ENCODE results near the gene ZNF620. TPM values are rescaled to one million over a fixed set of nuclear protein-coding genes. Genes with fewer than 3 reads are reported as not detected.

Gene ZNF620
- total RNA-seq (2022; extraction: Qiagen RNA extraction; ENCODE audit: low read depth): 1.0 to 2.0 TPM (median 1.4 TPM) in 5 replicates

DNA sequence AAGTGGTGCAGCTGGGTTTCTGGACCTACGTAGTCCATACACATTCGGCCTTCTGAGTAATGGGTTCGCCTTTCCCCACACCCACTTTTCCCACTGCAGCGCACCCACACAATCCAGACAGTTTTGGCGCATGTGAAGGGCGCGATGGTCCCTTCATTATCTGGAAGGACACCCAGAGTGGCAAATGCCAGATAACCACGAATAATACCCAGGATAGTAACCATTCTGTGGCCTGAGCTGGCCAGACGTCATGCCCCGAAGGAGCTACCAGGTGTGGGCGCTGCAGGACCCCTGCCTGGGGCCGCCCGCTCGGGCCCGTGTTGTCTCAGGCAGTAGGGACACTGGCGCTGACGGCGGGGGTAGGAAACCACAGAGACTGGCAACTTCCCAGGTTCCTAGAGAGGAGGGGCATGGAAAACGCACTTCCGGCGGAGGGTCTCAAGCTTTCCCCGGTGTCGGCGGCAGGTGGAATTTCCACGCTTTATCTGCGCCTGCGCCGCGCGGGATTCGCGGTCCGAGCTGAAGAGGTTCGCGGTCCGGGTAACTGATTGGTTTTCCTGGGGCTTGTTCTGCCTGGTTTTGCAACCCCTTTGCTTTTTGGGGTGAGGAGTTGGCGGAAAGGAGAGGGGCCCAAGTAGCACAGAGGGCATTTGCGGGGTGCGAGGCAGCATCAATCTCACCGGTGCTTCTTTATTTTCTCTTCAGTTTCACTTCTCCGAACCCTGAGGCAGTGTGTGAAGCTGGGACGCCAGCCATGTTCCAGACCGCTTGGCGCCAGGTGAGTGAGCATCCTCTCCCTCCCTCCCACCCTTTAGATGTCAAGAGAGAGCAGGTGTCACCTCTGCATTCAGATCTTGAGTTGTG, at the start of gene ZNF620:
ZNF620 (plus strand) TSS at position 441 of the 864 bp plus-strand sequence; CDS start at position 755, 314 bp downstream.

DNA sequence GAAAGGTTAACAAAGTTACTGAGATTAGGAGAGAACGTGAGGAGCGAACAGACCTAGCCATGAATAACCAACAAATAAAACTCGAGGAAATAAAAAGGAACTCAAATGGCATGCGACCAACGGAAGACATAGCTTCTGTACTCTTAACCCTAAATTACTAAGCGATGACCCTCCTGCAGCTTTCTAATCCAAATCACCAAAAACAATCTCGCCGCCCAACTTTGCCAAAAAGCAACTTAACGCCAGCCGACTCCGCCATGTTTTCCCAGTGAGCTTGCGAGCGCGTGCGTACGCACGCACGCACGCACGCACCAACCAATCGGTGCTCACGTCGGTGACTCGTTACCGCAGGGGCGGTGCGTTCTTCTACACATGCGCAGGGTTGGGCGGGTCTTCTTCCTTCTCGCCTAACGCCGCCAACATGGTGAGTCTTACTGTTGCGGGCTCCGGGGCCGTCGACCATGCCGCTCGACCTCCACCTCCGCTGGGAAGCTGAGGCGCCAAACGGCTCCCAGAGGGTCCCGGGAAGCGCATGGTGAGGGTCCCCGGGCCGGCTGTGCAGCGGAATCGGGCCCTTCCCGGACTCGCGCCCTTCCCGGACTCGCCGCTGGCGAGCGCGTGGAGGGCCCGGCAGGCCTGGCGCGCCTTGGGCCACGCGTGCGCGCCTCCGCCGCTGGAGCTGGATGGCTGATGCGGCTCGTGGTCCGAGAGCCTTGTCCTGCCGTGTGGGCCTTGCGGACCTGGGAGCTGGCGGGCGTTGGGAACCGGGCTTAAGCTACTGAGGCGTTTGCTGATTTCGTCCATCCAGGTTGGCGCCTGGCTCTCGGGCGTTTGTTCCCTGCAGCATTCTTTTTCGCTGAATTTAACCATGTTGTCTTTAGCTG, 48.7 kb upstream of the ZNF620 start, which contains the start of gene RPL14:
RPL14 (plus strand) TSS at position 400 of the 884 bp plus-strand sequence; CDS start at position 533, 133 bp downstream.

DNA sequence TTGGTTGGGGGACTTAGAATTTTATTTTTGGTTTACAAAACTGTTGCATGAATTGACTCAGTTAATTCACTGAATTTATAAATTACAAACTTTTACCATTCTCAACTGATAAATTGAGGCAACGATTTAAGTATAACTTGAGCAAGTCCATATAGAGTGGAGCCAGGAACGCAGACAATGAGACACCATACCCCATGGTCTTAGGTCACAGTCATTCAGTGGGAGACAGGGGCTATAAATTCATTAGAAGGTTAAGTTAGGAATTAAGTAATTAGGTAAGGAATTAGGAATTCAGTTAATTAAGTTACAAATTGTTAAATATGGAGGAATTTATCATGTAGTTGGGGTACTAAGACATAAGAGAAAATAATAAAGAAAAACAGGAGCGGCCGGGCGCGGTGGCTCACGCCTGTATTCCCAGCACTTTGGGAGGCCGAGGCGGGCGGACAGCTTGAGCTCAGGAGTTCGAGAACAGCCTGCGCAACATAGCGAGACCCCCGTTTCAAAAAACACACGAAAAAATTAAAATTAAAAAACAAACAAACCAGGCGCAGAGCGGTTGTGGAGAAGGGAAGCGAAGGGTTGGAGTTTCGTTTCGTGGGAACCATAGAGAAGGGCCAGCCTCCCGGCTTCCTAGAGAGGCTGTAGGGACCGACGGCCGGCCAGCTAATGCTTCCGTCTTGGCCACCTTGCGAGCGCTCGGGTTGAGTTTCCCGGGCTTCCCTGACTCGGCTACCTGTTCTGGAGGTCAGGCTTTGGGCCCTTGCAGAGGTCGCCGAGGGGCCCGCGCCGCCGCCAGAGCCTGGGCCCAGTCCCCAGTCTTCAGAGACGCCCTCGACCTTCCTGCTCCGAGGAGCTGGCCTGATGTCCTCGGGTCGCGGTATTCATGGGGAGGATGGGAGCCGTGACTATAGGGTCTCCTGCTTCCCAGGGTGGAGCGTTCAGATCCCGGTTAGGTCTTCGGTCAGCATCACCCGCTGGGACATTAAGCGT, 29.1 kb upstream of the ZNF620 start, which contains the start of gene ZNF619:
ZNF619 (plus strand) TSS at position 645 of the 993 bp plus-strand sequence. CDS start 858 bp downstream, outside the sequence.

DNA sequence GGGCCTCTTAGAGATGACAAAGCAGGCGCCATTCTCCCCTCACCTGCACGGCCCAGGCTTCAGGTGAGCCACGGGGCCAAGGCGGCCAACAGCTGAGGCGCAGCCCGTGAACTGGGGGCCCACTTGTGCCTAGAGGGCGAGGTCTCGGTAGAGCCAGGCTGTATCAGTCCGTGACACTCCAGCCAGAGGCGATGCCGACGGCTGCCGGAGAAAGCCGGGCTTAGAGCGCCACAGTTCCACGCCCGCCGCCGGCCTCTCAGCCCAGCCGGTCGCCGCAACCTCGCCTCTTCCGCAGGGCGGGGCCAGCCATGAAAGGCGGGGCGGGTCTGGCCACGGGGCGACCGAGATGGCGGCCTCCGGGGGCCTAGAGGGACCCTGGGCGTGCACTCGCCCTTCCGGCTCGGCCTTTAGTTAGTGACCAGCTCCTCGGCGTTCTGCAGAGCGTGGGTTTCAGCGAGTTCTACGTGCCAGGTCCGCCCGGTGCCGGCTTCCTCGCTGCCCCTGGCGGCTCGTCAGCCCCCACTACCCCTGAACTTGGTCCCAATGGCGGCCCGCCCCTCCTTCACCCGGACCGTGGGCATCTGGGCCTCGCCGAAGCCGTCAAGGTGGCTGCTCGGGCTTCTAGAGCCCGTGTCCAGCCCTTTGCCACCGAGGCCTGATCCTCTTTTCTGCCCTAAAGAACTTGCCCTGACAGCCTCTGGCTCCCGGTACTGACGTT, 18.9 kb downstream of the ZNF620 start, which contains the start of gene ZNF621:
ZNF621 (plus strand) TSS at position 393 of the 718 bp plus-strand sequence. CDS start 881 bp downstream, outside the sequence.

Other genes starting within 250 kb of the ZNF620 start
- gene EIF1B, start 196.3 kb upstream of the ZNF620 start, total RNA-seq (2022; extraction: Qiagen RNA extraction; ENCODE audit: low read depth): 50.7 to 59.8 TPM (median 56.8 TPM) in 5 replicates
- gene ENTPD3, start 118.9 kb upstream of the ZNF620 start, total RNA-seq (2022; extraction: Qiagen RNA extraction; ENCODE audit: low read depth): 0.05 to 0.10 TPM in 2 of 5 replicates, not detected in the others
- gene RPL14, start 48.7 kb upstream of the ZNF620 start, total RNA-seq (2022; extraction: Qiagen RNA extraction; ENCODE audit: low read depth): 718 to 807 TPM (median 726 TPM) in 5 replicates
- 1.3 to 2.4 TPM (median 2.0 TPM) in 5 replicates for gene ZNF619, start 28.9 kb upstream of the ZNF620 start, total RNA-seq (2022; extraction: Qiagen RNA extraction; ENCODE audit: low read depth)
- 5.7 to 6.9 TPM (median 6.7 TPM) in 5 replicates for gene ZNF621, start 18.9 kb downstream of the ZNF620 start, total RNA-seq (2022; extraction: Qiagen RNA extraction; ENCODE audit: low read depth)

Data from A549 treated with GW870086 at 1 μM for 4 hours (cell line).